Neural progenitor cell (in vitro differentiated cells): ENCODE measurements around the gene OR5H14.

Experiments
- EZH2 ChIP-seq: fragments of 200-600 bp; sonication (generic); IDR thresholded peaks from 2 replicates; pipeline ENCODE4 v1.6.1; 2017; ENCODE audit warnings: antibody characterized with exemption, mild to moderate bottlenecking, moderate library complexity
- EZH2phosphoT487 ChIP-seq: fragments of 200-600 bp; sonication (generic); IDR thresholded peaks from 2 replicates; pipeline ENCODE4 v1.6.1; 2017; ENCODE audit warnings: antibody characterized with exemption
- TF ChIP-seq, protein P1 (sequence below): fragments of 200-600 bp; sonication (generic); IDR thresholded peaks from 2 replicates; pipeline ENCODE4 v1.5.1; 2017; ENCODE audit warnings: antibody characterized with exemption, mild to moderate bottlenecking

DNA sequence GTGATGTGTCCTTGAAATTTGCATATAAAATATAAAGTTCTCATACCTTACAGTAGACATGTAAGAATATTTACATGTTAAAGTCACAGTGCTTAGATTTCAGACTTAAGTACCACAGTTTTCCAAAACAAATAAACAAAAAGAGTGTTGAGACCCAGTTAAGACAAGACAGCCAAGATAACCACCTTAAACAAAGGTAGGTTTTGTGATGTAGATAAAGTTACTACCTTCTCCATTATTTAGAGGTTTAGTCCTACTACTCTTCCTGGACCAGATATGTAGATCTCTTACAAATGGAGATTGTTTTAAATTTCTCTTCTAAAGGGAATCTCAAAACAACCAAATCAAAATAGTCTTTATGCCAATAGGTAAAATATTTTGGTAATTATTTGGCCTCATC lies 34.9 kb downstream of the OR5H14 start:
- TF ChIP-seq, protein P1, sequence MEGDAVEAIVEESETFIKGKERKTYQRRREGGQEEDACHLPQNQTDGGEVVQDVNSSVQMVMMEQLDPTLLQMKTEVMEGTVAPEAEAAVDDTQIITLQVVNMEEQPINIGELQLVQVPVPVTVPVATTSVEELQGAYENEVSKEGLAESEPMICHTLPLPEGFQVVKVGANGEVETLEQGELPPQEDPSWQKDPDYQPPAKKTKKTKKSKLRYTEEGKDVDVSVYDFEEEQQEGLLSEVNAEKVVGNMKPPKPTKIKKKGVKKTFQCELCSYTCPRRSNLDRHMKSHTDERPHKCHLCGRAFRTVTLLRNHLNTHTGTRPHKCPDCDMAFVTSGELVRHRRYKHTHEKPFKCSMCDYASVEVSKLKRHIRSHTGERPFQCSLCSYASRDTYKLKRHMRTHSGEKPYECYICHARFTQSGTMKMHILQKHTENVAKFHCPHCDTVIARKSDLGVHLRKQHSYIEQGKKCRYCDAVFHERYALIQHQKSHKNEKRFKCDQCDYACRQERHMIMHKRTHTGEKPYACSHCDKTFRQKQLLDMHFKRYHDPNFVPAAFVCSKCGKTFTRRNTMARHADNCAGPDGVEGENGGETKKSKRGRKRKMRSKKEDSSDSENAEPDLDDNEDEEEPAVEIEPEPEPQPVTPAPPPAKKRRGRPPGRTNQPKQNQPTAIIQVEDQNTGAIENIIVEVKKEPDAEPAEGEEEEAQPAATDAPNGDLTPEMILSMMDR = no peak
- TF ChIP-seq EZH2 = no peak
- no peak for TF ChIP-seq EZH2phosphoT487
